Colonic mucosa (tissue), 4 donors: ENCODE measurements around the gene UBAP2L. TPM values are rescaled to one million over a fixed set of nuclear protein-coding genes. Genes with fewer than 3 reads are reported as not detected.

Experiments
- DNase-seq: peaks from one replicate; pipeline ENCODE4 v3.0.0-alpha.2; 2020
- H3K27ac ChIP-seq: fragments of 200-600 bp; one replicate; pipeline ENCODE4 v1.8.0; 2021
- H3K27me3 ChIP-seq: fragments of 200-600 bp; one replicate; pipeline ENCODE4 v1.8.0; 2021
- H3K36me3 ChIP-seq: fragments of 200-600 bp; one replicate; pipeline ENCODE4 v1.8.0; 2021
- H3K4me1 ChIP-seq: fragments of 200-600 bp; one replicate; pipeline ENCODE4 v1.8.0; 2021; ENCODE audit warnings: mild to moderate bottlenecking
- H3K4me3 ChIP-seq: fragments of 200-600 bp; one replicate; pipeline ENCODE4 v1.8.0; 2021
- H3K9ac ChIP-seq, 2 donors: one replicate each; pipeline ENCODE4 v1.7.0; 2013; ENCODE audit warnings: control low read depth in 2 of 2, low read depth in 2 of 2, low read length in 2 of 2
- H3K9me3 ChIP-seq: fragments of 200-600 bp; one replicate; pipeline ENCODE4 v1.8.0; 2021
- CTCF ChIP-seq: fragments of 200-600 bp; IDR thresholded peaks from one replicate; pipeline ENCODE4 v1.8.0; 2022; ENCODE audit warnings: antibody characterized with exemption, mild to moderate bottlenecking
- intact Hi-C: fragments of 100-400 bp; cut with DNase I; formaldehyde crosslinking; loops from one replicate; pipeline ENCODE4 v1.14.1; 2022
- microRNA-seq: library from miRNA; unstranded; fragments of <30 nt; microRNA quantifications from one replicate; pipeline ENCODE4, GENCODE V29; 2019
- total RNA-seq, 2 donors: library from RNA; stranded (reverse); fragmentation: NEBNext Ultra II Directional in 1 of 2; extraction: Animal tissue kit (Norgen Biotek cat#: 25700) in 1 of 2; gene quantifications; one replicate each; pipeline ENCODE4 v1.2.1, GENCODE V29; 2021
- donor health status: healthy.
- donor health status: DM: no; HTN: no; CAD: no.
- donor health status: DM: no; HTN: no; CAD: no.

The UBAP2L gene
- total RNA-seq, 2 donors from 2014 or later = 84.8 to 102 TPM

- intact Hi-C loops = no loop called here
- no peak for TF ChIP-seq CTCF
- no peaks in the 10 kb centered on the region for H3K4me1 ChIP-seq
These were observed 95.9 kb downstream of the UBAP2L start for GRCh38 chr1:154316704-154317103.

GRCh38 chr1:154318386-154318785 lies 97.6 kb downstream of the UBAP2L start:
- H3K27ac ChIP-seq = no peak overlapping the region
- no peak for DNase-seq
- no peaks in the 10 kb centered on the region for H3K27me3 ChIP-seq
- no peak overlapping the region for H3K4me3 ChIP-seq
- H3K9ac ChIP-seq = no peak overlapping the region
- TF ChIP-seq CTCF = no peak
- no peaks in the 10 kb centered on the region for H3K9me3 ChIP-seq
- intact Hi-C loops = no loop called here
- no peaks in the 10 kb centered on the region for H3K4me1 ChIP-seq
- no peaks in the 10 kb centered on the region for H3K36me3 ChIP-seq

More at GRCh38 chr1:154316704-154317103, 95.9 kb downstream of the UBAP2L start:
- Histone ChIP-seq H3K9ac (no peak overlapping the region), H3K27ac (no peak overlapping the region), H3K36me3 (no peaks in the 10 kb centered on the region), H3K27me3 (no peaks in the 10 kb centered on the region), H3K9me3 (no peaks in the 10 kb centered on the region), H3K4me3 (no peak overlapping the region)
- no peak for DNase-seq

Small RNAs within 50 kb of the gene (microRNA-seq; reads per million reads assigned to microRNA genes)
- gene MIR190B = 7.2 reads per million, percentile 7 among the genes with 10 or more reads in this experiment

Other genes starting within 250 kb of the UBAP2L start
- gene JTB, start 243.3 kb upstream of the UBAP2L start, total RNA-seq = 100 to 1,000 TPM; 133 to 245 TPM
- 10 to 100 TPM; 62.7 to 84.7 TPM for gene RAB13, start 234.6 kb upstream of the UBAP2L start, total RNA-seq
- gene RPS27, start 230.2 kb upstream of the UBAP2L start, total RNA-seq = 1,000 to 10,000 TPM; 1,048 to 1,210 TPM
- under 1 TPM; 0.10 to 0.11 TPM for gene NUP210L, start 65.9 kb upstream of the UBAP2L start, total RNA-seq
- 100 to 1,000 TPM; 502 to 757 TPM for gene TPM3, start 28.9 kb upstream of the UBAP2L start, total RNA-seq
- not detected for gene CFAP141, start 14.6 kb upstream of the UBAP2L start, total RNA-seq
- 10 to 100 TPM; 53.4 to 83.6 TPM for gene HAX1, start 51.7 kb downstream of the UBAP2L start, total RNA-seq
- gene AQP10, start 100.1 kb downstream of the UBAP2L start, total RNA-seq = under 1 TPM in 1 of 2 donors, not detected in 1; 0.27 TPM
- 1 to 10 TPM; 4.2 to 6.6 TPM for gene ATP8B2, start 104.6 kb downstream of the UBAP2L start, total RNA-seq
- 10 to 100 TPM; 31.7 to 38.2 TPM for gene IL6R, start 184.4 kb downstream of the UBAP2L start, total RNA-seq